ENCODE data around the gene GPR157.
"Not testable (repeated sequence)": the region's sequence is repeated elsewhere in the genome, so short reads cannot be mapped to it uniquely, and the experiment has no call there.

GPR157 gene

DNA sequence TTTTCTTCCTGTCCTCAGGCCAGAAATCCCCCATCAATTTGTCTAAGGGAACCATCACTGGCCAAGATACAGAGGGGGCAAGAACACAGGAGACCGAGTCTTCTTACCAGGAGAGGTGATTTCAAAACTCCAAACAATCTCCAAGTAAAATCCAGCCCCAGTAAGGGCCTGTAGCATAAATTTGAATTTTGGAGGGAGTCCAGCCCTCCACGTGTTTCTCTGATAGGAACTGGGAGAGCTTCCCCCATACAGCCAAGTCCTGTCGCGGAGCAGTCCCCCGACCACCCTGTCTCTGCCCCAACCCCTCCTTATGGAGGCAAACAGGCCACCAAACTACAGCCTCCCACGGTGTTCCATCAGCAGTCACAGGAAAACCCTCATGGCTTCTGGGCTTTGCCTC is 32.4 kb upstream of the GPR157 start:
- Histone ChIP-seq H3K36me3 (peaks cover 26% of the 10 kb centered on the region), H3K27me3 (ENCODE audit: insufficient read depth, low read depth, severe bottlenecking) (no peaks in the 10 kb centered on the region), H3K9me3 (ENCODE audit: severe bottlenecking) (no peaks in the 10 kb centered on the region), H3K4me3 (ENCODE audit: low read depth, low read length) (no peak overlapping the region), H3K27ac (no peak overlapping the region)
- TF ChIP-seq, protein P1, sequence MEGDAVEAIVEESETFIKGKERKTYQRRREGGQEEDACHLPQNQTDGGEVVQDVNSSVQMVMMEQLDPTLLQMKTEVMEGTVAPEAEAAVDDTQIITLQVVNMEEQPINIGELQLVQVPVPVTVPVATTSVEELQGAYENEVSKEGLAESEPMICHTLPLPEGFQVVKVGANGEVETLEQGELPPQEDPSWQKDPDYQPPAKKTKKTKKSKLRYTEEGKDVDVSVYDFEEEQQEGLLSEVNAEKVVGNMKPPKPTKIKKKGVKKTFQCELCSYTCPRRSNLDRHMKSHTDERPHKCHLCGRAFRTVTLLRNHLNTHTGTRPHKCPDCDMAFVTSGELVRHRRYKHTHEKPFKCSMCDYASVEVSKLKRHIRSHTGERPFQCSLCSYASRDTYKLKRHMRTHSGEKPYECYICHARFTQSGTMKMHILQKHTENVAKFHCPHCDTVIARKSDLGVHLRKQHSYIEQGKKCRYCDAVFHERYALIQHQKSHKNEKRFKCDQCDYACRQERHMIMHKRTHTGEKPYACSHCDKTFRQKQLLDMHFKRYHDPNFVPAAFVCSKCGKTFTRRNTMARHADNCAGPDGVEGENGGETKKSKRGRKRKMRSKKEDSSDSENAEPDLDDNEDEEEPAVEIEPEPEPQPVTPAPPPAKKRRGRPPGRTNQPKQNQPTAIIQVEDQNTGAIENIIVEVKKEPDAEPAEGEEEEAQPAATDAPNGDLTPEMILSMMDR (IDR thresholded peaks at IDR 0.05; ENCODE audit: low read depth, low read length): no peak
- DNase-seq: no peak

DNA sequence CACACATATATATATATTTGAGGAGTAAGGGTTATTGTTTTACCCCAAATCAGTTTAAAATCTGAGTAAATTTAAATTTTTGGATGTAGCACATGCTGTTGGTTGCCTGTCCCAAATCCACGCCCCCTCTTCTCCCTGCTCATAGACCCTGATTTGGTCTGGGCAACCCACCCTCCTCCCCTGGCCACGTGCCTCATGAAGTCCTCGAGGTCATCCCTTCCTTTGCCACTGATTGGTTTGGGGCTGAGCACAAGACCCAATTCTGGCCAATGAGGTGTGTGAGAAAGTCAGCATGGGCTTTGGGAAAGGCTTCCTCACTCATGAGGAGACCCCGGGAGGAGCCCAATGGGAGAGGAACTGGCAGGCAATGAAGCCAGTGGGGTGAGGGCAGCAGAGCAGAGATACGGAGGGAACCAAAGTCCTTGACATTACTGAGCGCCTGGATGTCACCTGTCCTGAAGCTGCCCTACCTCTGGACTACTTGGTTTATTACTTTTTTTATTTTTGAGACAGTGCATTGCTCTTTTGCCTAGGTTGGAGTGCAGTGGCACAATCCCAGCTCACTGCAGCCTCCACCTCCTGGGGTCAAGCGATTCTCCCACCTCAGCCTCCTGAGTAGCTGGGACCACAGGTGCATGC is 31.3 kb upstream of the GPR157 start:
- Histone ChIP-seq H3K36me3 (peaks cover 26% of the 10 kb centered on the region), H3K27ac (no peak overlapping the region), H3K27me3 (ENCODE audit: insufficient read depth, low read depth, severe bottlenecking) (no peaks in the 10 kb centered on the region), H3K9me3 (ENCODE audit: severe bottlenecking) (no peaks in the 10 kb centered on the region), H3K4me3 (ENCODE audit: low read depth, low read length) (no peak overlapping the region)
- DNase-seq: no peak
- TF ChIP-seq, protein P1 (IDR thresholded peaks at IDR 0.05; ENCODE audit: low read depth, low read length): no peak

DNA sequence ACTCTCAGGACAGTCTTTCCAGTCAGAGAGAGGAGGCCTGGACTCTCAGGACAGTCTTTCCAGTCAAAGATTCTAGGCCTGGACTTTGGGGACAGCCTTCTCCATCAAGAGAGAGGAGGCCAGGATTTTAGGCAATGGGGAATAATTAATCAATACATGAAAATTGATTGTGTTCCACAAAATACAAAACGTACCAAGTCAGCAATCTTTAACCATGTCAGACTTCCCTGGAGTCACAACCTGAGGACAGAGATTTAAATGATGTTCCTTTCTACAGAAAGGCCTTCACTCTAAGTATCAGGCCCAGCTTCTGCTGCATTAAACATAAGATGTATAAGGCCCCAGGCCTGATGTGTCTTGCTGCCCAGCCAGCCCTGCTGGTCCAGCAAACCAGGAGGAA is 27.0 kb upstream of the GPR157 start:
- TF ChIP-seq, protein P1 (IDR thresholded peaks at IDR 0.05; ENCODE audit: low read depth, low read length): no peak
- no peak overlapping the region for H3K27ac ChIP-seq
- no peak overlapping the region for H3K4me3 ChIP-seq (ENCODE audit: low read depth, low read length)
- DNase-seq: no peak
- H3K36me3 ChIP-seq: peaks cover 43% of the 10 kb centered on the region
- H3K27me3 ChIP-seq (ENCODE audit: insufficient read depth, low read depth, severe bottlenecking): no peaks in the 10 kb centered on the region
- no peaks in the 10 kb centered on the region for H3K9me3 ChIP-seq (ENCODE audit: severe bottlenecking)

DNA sequence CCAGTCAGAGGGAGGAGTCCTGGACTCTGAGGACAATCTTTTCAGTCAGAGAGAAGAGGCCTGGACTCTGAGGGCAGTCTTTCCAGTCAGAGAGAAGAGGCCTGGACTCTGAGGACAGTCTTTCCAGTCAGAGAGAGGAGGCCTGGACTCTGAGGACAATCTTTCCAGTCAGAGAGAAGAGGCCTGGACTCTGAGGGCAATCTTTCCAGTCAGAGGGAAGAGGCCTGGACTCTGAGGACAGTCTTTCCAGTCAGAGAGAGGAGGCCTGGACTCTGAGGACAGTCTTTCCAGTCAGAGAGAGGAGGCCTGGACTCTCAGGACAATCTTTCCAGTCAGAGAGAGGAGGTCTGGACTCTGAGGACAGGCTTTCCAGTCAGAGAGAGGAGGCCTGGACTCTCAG is 26.5 kb upstream of the GPR157 start:
- not testable (repeated sequence) for H3K9me3 ChIP-seq (ENCODE audit: severe bottlenecking); H3K27ac ChIP-seq; H3K4me3 ChIP-seq (ENCODE audit: low read depth, low read length); H3K27me3 ChIP-seq (ENCODE audit: insufficient read depth, low read depth, severe bottlenecking); DNase-seq
- peaks cover 44% of the 10 kb centered on the region for H3K36me3 ChIP-seq

DNA sequence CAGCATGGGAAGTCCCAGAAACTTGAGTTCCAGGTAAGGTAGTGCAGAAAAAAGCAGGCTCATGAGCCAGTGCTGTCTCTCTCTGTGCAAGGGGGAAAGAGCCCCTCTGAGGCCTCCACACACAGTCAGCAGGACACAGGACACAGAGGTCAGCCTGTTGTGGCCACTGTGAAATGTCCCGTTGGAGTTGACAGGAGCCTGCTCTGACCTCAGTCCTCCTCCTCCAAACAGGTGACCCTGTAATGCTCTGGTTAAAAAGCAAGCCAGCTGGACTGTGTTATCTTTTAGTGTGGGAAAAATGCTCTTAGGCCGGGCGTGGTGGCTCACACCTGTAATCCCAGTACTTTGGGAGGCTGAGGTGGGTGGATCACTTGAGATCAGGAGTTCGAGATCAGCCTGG is 24.2 kb upstream of the GPR157 start:
- no peak overlapping the region for H3K4me3 ChIP-seq (ENCODE audit: low read depth, low read length)
- no peak for DNase-seq
- TF ChIP-seq, protein P1 (IDR thresholded peaks at IDR 0.05; ENCODE audit: low read depth, low read length): no peak
- H3K36me3 ChIP-seq: peaks cover 56% of the 10 kb centered on the region
- no peaks in the 10 kb centered on the region for H3K9me3 ChIP-seq (ENCODE audit: severe bottlenecking)
- H3K27me3 ChIP-seq (ENCODE audit: insufficient read depth, low read depth, severe bottlenecking): no peaks in the 10 kb centered on the region
- H3K27ac ChIP-seq: no peak overlapping the region

DNA sequence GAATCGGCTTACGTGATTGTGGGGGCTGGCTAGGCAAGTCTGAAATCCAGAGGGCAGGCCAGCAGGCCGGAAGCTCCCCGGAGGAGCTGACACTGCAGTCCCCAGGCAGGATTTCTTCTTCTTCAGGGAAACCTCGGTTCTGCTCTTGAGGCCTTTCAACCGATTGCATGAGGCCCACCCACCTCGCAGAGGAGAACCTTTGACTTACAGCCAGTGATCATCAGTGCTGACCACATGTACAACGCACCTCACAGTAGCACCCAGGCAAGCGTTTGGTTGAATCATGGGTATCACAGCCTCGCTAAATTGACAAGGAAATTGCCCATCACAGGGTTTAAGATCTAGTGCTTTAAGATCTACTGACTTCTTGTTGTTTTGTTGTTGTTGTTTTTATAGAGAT is 23.6 kb upstream of the GPR157 start:
- no peak overlapping the region for H3K27ac ChIP-seq
- peaks cover 56% of the 10 kb centered on the region for H3K36me3 ChIP-seq
- no peaks in the 10 kb centered on the region for H3K27me3 ChIP-seq (ENCODE audit: insufficient read depth, low read depth, severe bottlenecking)
- H3K4me3 ChIP-seq (ENCODE audit: low read depth, low read length): no peak overlapping the region
- H3K9me3 ChIP-seq (ENCODE audit: severe bottlenecking): no peaks in the 10 kb centered on the region
- TF ChIP-seq, protein P1 (IDR thresholded peaks at IDR 0.05; ENCODE audit: low read depth, low read length): no peak
- DNase-seq: no peak

Measured in WERI-Rb-1 (cell line).